RWPE2 (cell line): ENCODE results near the gene PRKCD.
A peak's percentile ranks its signal among the peaks of the same experiment; 100 is the strongest.

Source experiments
- ATAC-seq: fragments of 200-7000 bp; cut with Tn5 transposase; 3 replicates; pipeline ENCODE4 v1.9.1; 2021; ENCODE audit warnings: low read depth
- DNase-seq: peaks from one replicate; pipeline ENCODE4 v3.0.0-alpha.2; 2020; ENCODE audit warnings: low spot score
- H3K27ac ChIP-seq: fragments of 450-650 bp; 2 replicates; pipeline ENCODE4 v1.5.1; 2017; ENCODE audit warnings: mild to moderate bottlenecking; ENCODE audit not compliant: poor library complexity, severe bottlenecking
- H3K27me3 ChIP-seq: fragments of 250-450 bp; sonication (Bioruptor Pico); 2 replicates; pipeline ENCODE4 v1.5.1; 2021; ENCODE audit warnings: mild to moderate bottlenecking, moderate library complexity; ENCODE audit not compliant: insufficient read depth, poor library complexity, severe bottlenecking
- H3K36me3 ChIP-seq: fragments of 250-450 bp; sonication (Bioruptor Pico); 2 replicates; pipeline ENCODE4 v1.5.1; 2020; ENCODE audit warnings: low read depth, mild to moderate bottlenecking, moderate library complexity
- H3K4me1 ChIP-seq: fragments of 250-450 bp; sonication (Bioruptor Pico); 2 replicates; pipeline ENCODE4 v1.5.1; 2021; ENCODE audit warnings: mild to moderate bottlenecking, moderate library complexity; ENCODE audit not compliant: insufficient read depth, poor library complexity, severe bottlenecking
- H3K4me3 ChIP-seq: fragments of 250-450 bp; sonication (Bioruptor Pico); 2 replicates; pipeline ENCODE4 v1.5.1; 2021; ENCODE audit warnings: mild to moderate bottlenecking, moderate library complexity; ENCODE audit not compliant: severe bottlenecking
- H3K9me3 ChIP-seq: fragments of 250-450 bp; sonication (Bioruptor Pico); 2 replicates; pipeline ENCODE4 v1.5.1; 2021; ENCODE audit warnings: mild to moderate bottlenecking, moderate library complexity; ENCODE audit not compliant: severe bottlenecking
- TF ChIP-seq, protein P1 (sequence below): fragments of 450-650 bp; IDR thresholded peaks from one replicate; pipeline ENCODE4 v1.5.1; 2017; ENCODE audit warnings: mild to moderate bottlenecking, moderate library complexity; ENCODE audit not compliant: poor library complexity, severe bottlenecking

The PRKCD gene

GRCh38 chr3:53232641-53233377 lies 71.8 kb downstream of the PRKCD start:
- DNase-seq (no peak), ATAC-seq (no peak)
- Histone ChIP-seq H3K4me3 (no peak overlapping the region), H3K27ac (no peak overlapping the region), H3K27me3 (no peaks in the 10 kb centered on the region), H3K36me3 (peaks cover 98% of the 10 kb centered on the region), H3K4me1 (peaks cover 20% of the 10 kb centered on the region), H3K9me3 (no peaks in the 10 kb centered on the region)
- TF ChIP-seq, protein P1, sequence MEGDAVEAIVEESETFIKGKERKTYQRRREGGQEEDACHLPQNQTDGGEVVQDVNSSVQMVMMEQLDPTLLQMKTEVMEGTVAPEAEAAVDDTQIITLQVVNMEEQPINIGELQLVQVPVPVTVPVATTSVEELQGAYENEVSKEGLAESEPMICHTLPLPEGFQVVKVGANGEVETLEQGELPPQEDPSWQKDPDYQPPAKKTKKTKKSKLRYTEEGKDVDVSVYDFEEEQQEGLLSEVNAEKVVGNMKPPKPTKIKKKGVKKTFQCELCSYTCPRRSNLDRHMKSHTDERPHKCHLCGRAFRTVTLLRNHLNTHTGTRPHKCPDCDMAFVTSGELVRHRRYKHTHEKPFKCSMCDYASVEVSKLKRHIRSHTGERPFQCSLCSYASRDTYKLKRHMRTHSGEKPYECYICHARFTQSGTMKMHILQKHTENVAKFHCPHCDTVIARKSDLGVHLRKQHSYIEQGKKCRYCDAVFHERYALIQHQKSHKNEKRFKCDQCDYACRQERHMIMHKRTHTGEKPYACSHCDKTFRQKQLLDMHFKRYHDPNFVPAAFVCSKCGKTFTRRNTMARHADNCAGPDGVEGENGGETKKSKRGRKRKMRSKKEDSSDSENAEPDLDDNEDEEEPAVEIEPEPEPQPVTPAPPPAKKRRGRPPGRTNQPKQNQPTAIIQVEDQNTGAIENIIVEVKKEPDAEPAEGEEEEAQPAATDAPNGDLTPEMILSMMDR = no peak

DNA sequence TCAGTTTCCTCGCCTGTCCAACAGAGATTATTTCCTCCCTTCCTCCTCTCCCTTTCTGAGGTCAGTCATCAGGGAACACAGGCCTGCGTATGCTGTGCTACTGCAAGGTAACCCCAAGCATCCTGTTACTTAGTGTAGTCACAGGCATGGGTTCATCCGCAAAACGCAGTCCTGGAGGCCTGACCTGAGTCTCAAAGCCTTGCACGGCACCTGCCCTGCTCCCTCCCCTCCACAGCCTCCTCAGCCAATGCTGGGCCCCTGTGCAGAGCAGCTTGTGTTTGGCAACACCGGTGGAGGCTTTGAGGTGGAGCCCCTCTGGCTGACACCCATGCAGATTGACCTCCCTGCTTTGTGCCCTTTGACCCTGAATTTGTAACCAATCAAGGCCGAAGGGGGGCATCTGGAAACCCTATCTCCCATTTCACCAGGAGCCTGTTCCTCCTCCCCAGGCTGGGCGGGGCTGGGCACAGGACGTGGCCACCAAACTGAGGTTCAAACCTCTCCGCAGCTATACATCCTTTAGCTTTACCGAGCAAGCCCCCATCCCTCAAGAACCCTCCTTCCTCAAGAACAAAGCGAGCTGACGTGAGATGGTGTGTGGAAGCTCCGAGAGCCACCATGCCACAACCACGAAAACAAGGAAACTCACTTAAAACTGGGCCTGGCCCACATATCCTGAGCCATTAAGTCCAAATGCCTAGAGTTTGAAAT lies 73.3 kb downstream of the PRKCD start:
- H3K9me3 ChIP-seq = no peaks in the 10 kb centered on the region
- H3K4me1 ChIP-seq = peaks cover 33% of the 10 kb centered on the region
- H3K27me3 ChIP-seq = no peaks in the 10 kb centered on the region
- ATAC-seq (no peak), DNase-seq (peak; percentile 33)
- TF ChIP-seq, protein P1 = no peak
- peaks cover 96% of the 10 kb centered on the region for H3K36me3 ChIP-seq
- H3K4me3 ChIP-seq = no peak overlapping the region
- peak overlapping the region; percentile 4 for H3K27ac ChIP-seq

GRCh38 chr3:53234841-53235232 lies 73.8 kb downstream of the PRKCD start:
- H3K27ac ChIP-seq = peak overlapping the region; percentile 79
- no peaks in the 10 kb centered on the region for H3K9me3 ChIP-seq
- H3K4me3 ChIP-seq = no peak overlapping the region
- DNase-seq = peak; percentile 34
- H3K36me3 ChIP-seq = peaks cover 95% of the 10 kb centered on the region
- TF ChIP-seq, protein P1 = no peak
- no peak for ATAC-seq
- peaks cover 33% of the 10 kb centered on the region for H3K4me1 ChIP-seq
- H3K27me3 ChIP-seq = no peaks in the 10 kb centered on the region

- Histone ChIP-seq H3K4me1 (peaks cover 33% of the 10 kb centered on the region), H3K9me3 (no peaks in the 10 kb centered on the region), H3K27ac (peak overlapping the region; percentile 79), H3K4me3 (no peak overlapping the region), H3K27me3 (no peaks in the 10 kb centered on the region), H3K36me3 (peaks cover 95% of the 10 kb centered on the region)
- ATAC-seq (no peak), DNase-seq (peak; percentile 36)
- TF ChIP-seq, protein P1 = no peak
These were observed 74.5 kb downstream of the PRKCD start for GRCh38 chr3:53235545-53235944.
